HG03066 (cell line): Measurements from ENCODE around the gene ROR2.

ENCODE experiments used
- ATAC-seq: cut with Tn5 transposase; IDR thresholded peaks from one replicate; pipeline ENCODE4 v1.9.1; 2021; ENCODE audit warnings: low read depth; ENCODE audit not compliant: unreplicated experiment

Gene ROR2

GRCh38 chr9:91903126-91903911 lies 46.7 kb downstream of the ROR2 start:
- no peak for ATAC-seq

- no peak for ATAC-seq
These were observed 47.4 kb downstream of the ROR2 start for GRCh38 chr9:91902475-91903125.

- no peak for ATAC-seq
These were observed 49.2 kb downstream of the ROR2 start for GRCh38 chr9:91900797-91901177.

GRCh38 chr9:91900055-91900796 lies 49.8 kb downstream of the ROR2 start:
- ATAC-seq: no peak

- no peak for ATAC-seq
These were observed 50.4 kb downstream of the ROR2 start for GRCh38 chr9:91899594-91899993.

GRCh38 chr9:91899219-91899563 lies 50.8 kb downstream of the ROR2 start:
- no peak for ATAC-seq

- ATAC-seq: no peak
These were observed 51.4 kb downstream of the ROR2 start for GRCh38 chr9:91898451-91899218.

- ATAC-seq: no peak
These were observed 52.8 kb downstream of the ROR2 start for GRCh38 chr9:91897201-91897600.

- no peak for ATAC-seq
These were observed 53.4 kb downstream of the ROR2 start for GRCh38 chr9:91896513-91897121.

- no peak for ATAC-seq
These were observed 53.9 kb downstream of the ROR2 start for GRCh38 chr9:91896097-91896496.

- no peak for ATAC-seq
These were observed 55.5 kb downstream of the ROR2 start for GRCh38 chr9:91894536-91894935.

GRCh38 chr9:91894023-91894422 lies 56.0 kb downstream of the ROR2 start:
- ATAC-seq: no peak

GRCh38 chr9:91891915-91892314 lies 58.1 kb downstream of the ROR2 start:
- no peak for ATAC-seq

- no peak for ATAC-seq
These were observed 59.4 kb downstream of the ROR2 start for GRCh38 chr9:91890662-91891061.

- ATAC-seq: no peak
These were observed 60.7 kb downstream of the ROR2 start for GRCh38 chr9:91889161-91889911.

GRCh38 chr9:91886414-91887076 lies 63.5 kb downstream of the ROR2 start:
- ATAC-seq: no peak

- ATAC-seq: no peak
These were observed 64.1 kb downstream of the ROR2 start for GRCh38 chr9:91885746-91886413.
